Measurements from ENCODE around the gene NCDN. TPM values are rescaled to one million over a fixed set of nuclear protein-coding genes. Genes with fewer than 3 reads are reported as not detected.
A peak's percentile ranks its signal among the peaks of the same experiment; 100 is the strongest.

Gene NCDN
- total RNA-seq, 1 experiment from 2014 or later = 17.4 TPM

- DNase-seq (ENCODE audit: low read depth in 1 of 2, low spot score in 2 of 2) = no peak
- no peak overlapping the region for H3K27ac ChIP-seq
- H3K4me3 ChIP-seq = no peak overlapping the region
- peaks cover under 1% of the 10 kb centered on the region; the same call in 1 of the 2 replicates for H3K36me3 ChIP-seq
- peaks cover 31% of the 10 kb centered on the region for H3K4me1 ChIP-seq (replicated peaks)
- no peaks in the 10 kb centered on the region for H3K27me3 ChIP-seq (replicated peaks)
- H3K9me3 ChIP-seq (replicated peaks) = no peaks in the 10 kb centered on the region
Measured at GRCh38 chr1:35536556-35537162, 20.9 kb upstream of the NCDN start.

GRCh38 chr1:35537806-35538205 is 19.8 kb upstream of the NCDN start:
- Histone ChIP-seq H3K27me3 (replicated peaks) (no peaks in the 10 kb centered on the region), H3K4me1 (replicated peaks) (peaks cover 31% of the 10 kb centered on the region), H3K27ac (peak overlapping the region; percentile 29), H3K36me3 (no peaks in the 10 kb centered on the region; the same call in 1 of the 2 replicates), H3K4me3 (no peak overlapping the region), H3K9me3 (replicated peaks) (no peaks in the 10 kb centered on the region)
- no peak for DNase-seq (ENCODE audit: low read depth in 1 of 2, low spot score in 2 of 2)

GRCh38 chr1:35539073-35539823 is 18.4 kb upstream of the NCDN start:
- no peak overlapping the region for H3K4me3 ChIP-seq
- peaks cover 31% of the 10 kb centered on the region for H3K4me1 ChIP-seq (replicated peaks)
- H3K36me3 ChIP-seq = peaks cover 4% of the 10 kb centered on the region
- peak overlapping the region; percentile 61 for H3K27ac ChIP-seq
- no peaks in the 10 kb centered on the region for H3K27me3 ChIP-seq (replicated peaks)
- DNase-seq (ENCODE audit: low read depth in 1 of 2, low spot score in 2 of 2) = no peak
- H3K9me3 ChIP-seq (replicated peaks) = no peaks in the 10 kb centered on the region

GRCh38 chr1:35539824-35540261 is 17.8 kb upstream of the NCDN start:
- H3K4me3 ChIP-seq = no peak overlapping the region
- no peaks in the 10 kb centered on the region for H3K9me3 ChIP-seq (replicated peaks)
- peak overlapping the region; percentile 61 for H3K27ac ChIP-seq
- H3K4me1 ChIP-seq (replicated peaks) = peaks cover 32% of the 10 kb centered on the region
- DNase-seq (ENCODE audit: low read depth in 1 of 2, low spot score in 2 of 2) = peak in 1 of 2 experiments; percentile 38
- peaks cover 9% of the 10 kb centered on the region for H3K36me3 ChIP-seq
- H3K27me3 ChIP-seq (replicated peaks) = no peaks in the 10 kb centered on the region

- DNase-seq (ENCODE audit: low read depth in 1 of 2, low spot score in 2 of 2) = peak in 1 of 2 experiments; percentile 35
- H3K36me3 ChIP-seq = peaks cover 38% of the 10 kb centered on the region
- no peaks in the 10 kb centered on the region for H3K27me3 ChIP-seq (replicated peaks)
- no peak overlapping the region for H3K4me3 ChIP-seq
- no peak overlapping the region for H3K27ac ChIP-seq
- H3K4me1 ChIP-seq (replicated peaks) = peaks cover 12% of the 10 kb centered on the region
- H3K9me3 ChIP-seq (replicated peaks) = no peaks in the 10 kb centered on the region
Measured at GRCh38 chr1:35544976-35545375, 12.6 kb upstream of the NCDN start.

GRCh38 chr1:35546614-35547013 is 11.0 kb upstream of the NCDN start:
- Histone ChIP-seq H3K9me3 (replicated peaks) (no peaks in the 10 kb centered on the region), H3K4me1 (replicated peaks) (peaks cover 6% of the 10 kb centered on the region; the same call in 1 of the 2 replicates), H3K4me3 (no peak overlapping the region), H3K36me3 (peaks cover 49% of the 10 kb centered on the region), H3K27me3 (replicated peaks) (no peaks in the 10 kb centered on the region), H3K27ac (no peak overlapping the region)
- DNase-seq (ENCODE audit: low read depth in 1 of 2, low spot score in 2 of 2) = no peak

- Histone ChIP-seq H3K4me1 (replicated peaks) (peaks cover 19% of the 10 kb centered on the region), H3K9me3 (replicated peaks) (no peaks in the 10 kb centered on the region), H3K27me3 (replicated peaks) (no peaks in the 10 kb centered on the region), H3K4me3 (no peak overlapping the region), H3K36me3 (peaks cover 36% of the 10 kb centered on the region), H3K27ac (no peak overlapping the region)
- no peak for DNase-seq (ENCODE audit: low read depth in 1 of 2, low spot score in 2 of 2)
Measured at GRCh38 chr1:35553851-35554250, 3.7 kb upstream of the NCDN start.

GRCh38 chr1:35554266-35555211 is 3.1 kb upstream of the NCDN start:
- no peak for DNase-seq (ENCODE audit: low read depth in 1 of 2, low spot score in 2 of 2)
- H3K9me3 ChIP-seq (replicated peaks) = no peaks in the 10 kb centered on the region
- no peak overlapping the region for H3K27ac ChIP-seq
- H3K4me3 ChIP-seq = no peak overlapping the region
- H3K4me1 ChIP-seq (replicated peaks) = peaks cover 19% of the 10 kb centered on the region
- H3K27me3 ChIP-seq (replicated peaks) = no peaks in the 10 kb centered on the region
- H3K36me3 ChIP-seq = peaks cover 32% of the 10 kb centered on the region

- Histone ChIP-seq H3K4me1 (replicated peaks) (peaks cover 19% of the 10 kb centered on the region), H3K27me3 (replicated peaks) (no peaks in the 10 kb centered on the region), H3K36me3 (peaks cover 29% of the 10 kb centered on the region), H3K27ac (no peak overlapping the region), H3K9me3 (replicated peaks) (no peaks in the 10 kb centered on the region), H3K4me3 (no peak overlapping the region)
- no peak for DNase-seq (ENCODE audit: low read depth in 1 of 2, low spot score in 2 of 2)
Measured at GRCh38 chr1:35555212-35555584, 2.4 kb upstream of the NCDN start.

GRCh38 chr1:35555601-35556477 is 1.8 kb upstream of the NCDN start:
- peak overlapping the region; percentile 86 for H3K4me3 ChIP-seq
- H3K36me3 ChIP-seq = peaks cover 31% of the 10 kb centered on the region
- H3K9me3 ChIP-seq (replicated peaks) = no peaks in the 10 kb centered on the region
- no peak for DNase-seq (ENCODE audit: low read depth in 1 of 2, low spot score in 2 of 2)
- H3K4me1 ChIP-seq (replicated peaks) = peaks cover 19% of the 10 kb centered on the region
- no peaks in the 10 kb centered on the region for H3K27me3 ChIP-seq (replicated peaks)
- no peak overlapping the region for H3K27ac ChIP-seq

GRCh38 chr1:35556484-35557117 is 998 bp upstream of the NCDN start:
- peaks cover 19% of the 10 kb centered on the region for H3K4me1 ChIP-seq (replicated peaks)
- H3K4me3 ChIP-seq = peak overlapping the region; percentile 86
- no peak for DNase-seq (ENCODE audit: low read depth in 1 of 2, low spot score in 2 of 2)
- peak overlapping the region; percentile 85 for H3K27ac ChIP-seq
- no peaks in the 10 kb centered on the region for H3K27me3 ChIP-seq (replicated peaks)
- no peaks in the 10 kb centered on the region for H3K9me3 ChIP-seq (replicated peaks)
- peaks cover 29% of the 10 kb centered on the region for H3K36me3 ChIP-seq

- Histone ChIP-seq H3K27ac (peak within 1 kb of the TSS; percentile 85), H3K36me3 (peaks cover 30% of the 10 kb centered on the region), H3K27me3 (replicated peaks) (no peaks in the 10 kb centered on the region), H3K4me3 (peak within 1 kb of the TSS; percentile 86), H3K9me3 (replicated peaks) (no peaks in the 10 kb centered on the region), H3K4me1 (replicated peaks) (peaks cover 19% of the 10 kb centered on the region)
- DNase-seq (ENCODE audit: low read depth in 1 of 2, low spot score in 2 of 2) = peak; percentile 89 to 98
Measured at GRCh38 chr1:35557118-35557610, 435 bp upstream of the NCDN start, which contains the start of gene KIAA0319L. Gene KIAA0319L, minus strand, starts transcription at chr1:35557403. Its CDS starts 2,912 bp downstream, at chr1:35554491.
